H54 (cell line): ENCODE measurements around the gene C1orf53.
"Not testable (repeated sequence)": the region's sequence is repeated elsewhere in the genome, so short reads cannot be mapped to it uniquely, and the experiment has no call there.

ENCODE experiments used
- DNase-seq: peaks from one replicate; pipeline ENCODE4 v3.0.0; 2011; ENCODE audit warnings: low spot score, mixed read lengths; ENCODE audit not compliant: insufficient read length
- FAIRE-seq: peaks from 3 replicates; lab custom pipeline; 2011; peaks lifted over from hg19 to GRCh38; lab: Jason Lieb, UNC
- POLR2A ChIP-seq: IDR thresholded peaks from 2 replicates; pipeline ENCODE4 v1.6.1; 2011; ENCODE audit warnings: low read depth, mild to moderate bottlenecking, low read length

The C1orf53 gene

GRCh38 chr1:197948926-197949899, 46.8 kb downstream of the C1orf53 start:
- DNase-seq (no peak), FAIRE-seq (no peak)
- TF ChIP-seq POLR2A = no peak

GRCh38 chr1:197951089-197951488, 48.7 kb downstream of the C1orf53 start:
- DNase-seq = no peak
- FAIRE-seq = no peak
- no peak for TF ChIP-seq POLR2A

GRCh38 chr1:197951617-197952175, 49.3 kb downstream of the C1orf53 start:
- FAIRE-seq (no peak), DNase-seq (no peak)
- no peak for TF ChIP-seq POLR2A

GRCh38 chr1:197953472-197953871, 51.0 kb downstream of the C1orf53 start:
- FAIRE-seq, DNase-seq: not testable (repeated sequence)

GRCh38 chr1:197954718-197955418, 52.4 kb downstream of the C1orf53 start:
- no peak for TF ChIP-seq POLR2A
- DNase-seq (no peak), FAIRE-seq (no peak)

- no peak for DNase-seq
- TF ChIP-seq POLR2A = no peak
- no peak for FAIRE-seq
Observed at GRCh38 chr1:197955486-197956394, 53.3 kb downstream of the C1orf53 start.
